Measurements from ENCODE around the gene ZNF346. TPM values are rescaled to one million over a fixed set of nuclear protein-coding genes. Genes with fewer than 3 reads are reported as not detected.
A peak's percentile ranks its signal among the peaks of the same experiment; 100 is the strongest.
"Not testable (repeated sequence)": the region's sequence is repeated elsewhere in the genome, so short reads cannot be mapped to it uniquely, and the experiment has no call there.

Gene ZNF346
- total RNA-seq = 10 to 100 TPM; 31.1 to 31.7 TPM
- 19.2 TPM for polyA plus RNA-seq (ENCODE audit: insufficient read depth, low read depth, low replicate concordance)
- long read RNA-seq, donor 1, partial matches to known transcripts = 0 of 6 reads
- long read RNA-seq, donor 1, other reads (novel, unspliced or antisense) = 0 of 6 reads
- long read RNA-seq, donor 2, partial matches to known transcripts = 0 of 3 reads
- long read RNA-seq, donor 2, other reads (novel, unspliced or antisense) = 0 of 3 reads

GRCh38 chr5:177022386-177023302 is at the start of gene ZNF346:
Gene ZNF346, plus strand, starts transcription at chr5:177022696. Its CDS starts 43 bp downstream, at chr5:177022739.
- peak within 1 kb of the TSS; percentile 74 to 88 for H3K27ac ChIP-seq
- H3K36me3 ChIP-seq (ENCODE audit: low read depth, missing control alignments) = no peaks in the 10 kb centered on the region
- intact Hi-C loops (cut with DNase I; ENCODE audit: low total_unique reads) = no loop called here
- DNase-seq = peak; percentile 96
- peaks cover 13% of the 10 kb centered on the region for H3K4me1 ChIP-seq
- no peaks in the 10 kb centered on the region for H3K27me3 ChIP-seq
- TF ChIP-seq POLR2A (IDR thresholded peaks at IDR 0.05) = no peak
- TF ChIP-seq CTCF (IDR thresholded peaks at IDR 0.05) = peak; percentile 33 to 60 (median 54)
- H3K9me3 ChIP-seq = no peaks in the 10 kb centered on the region
- 0% methylated on average over 29 to 73 of the region's 77 CpGs for WGBS, 2 donors
- H3K4me3 ChIP-seq = peak within 1 kb of the TSS; percentile 83 to 91

- no peak overlapping the region for H3K27ac ChIP-seq
These were observed 42.8 kb upstream of the ZNF346 start for GRCh38 chr5:176979669-176980068.

GRCh38 chr5:176980818-176981217 is 41.7 kb upstream of the ZNF346 start:
- 92 to 94% methylated on average over 7 of the region's 7 CpGs for WGBS, 2 donors
- H3K9me3 ChIP-seq = no peaks in the 10 kb centered on the region
- no peaks in the 10 kb centered on the region for H3K36me3 ChIP-seq (ENCODE audit: low read depth, missing control alignments)
- no peak for DNase-seq
- H3K27me3 ChIP-seq = no peaks in the 10 kb centered on the region
- intact Hi-C loops (cut with DNase I; ENCODE audit: low total_unique reads) = no loop called here
- no peak overlapping the region for H3K4me3 ChIP-seq
- no peaks in the 10 kb centered on the region for H3K4me1 ChIP-seq
- TF ChIP-seq CTCF (IDR thresholded peaks at IDR 0.05) (no peak), POLR2A (IDR thresholded peaks at IDR 0.05) (no peak)
- H3K27ac ChIP-seq = no peak overlapping the region

More at GRCh38 chr5:176979669-176980068, 42.8 kb upstream of the ZNF346 start:
- no peaks in the 10 kb centered on the region for H3K27me3 ChIP-seq
- intact Hi-C loops (cut with DNase I; ENCODE audit: low total_unique reads) = no loop called here
- no peak overlapping the region for H3K4me3 ChIP-seq
- H3K9me3 ChIP-seq = no peaks in the 10 kb centered on the region
- peaks cover 2% of the 10 kb centered on the region for H3K36me3 ChIP-seq (ENCODE audit: low read depth, missing control alignments)
- 90 to 93% methylated on average over 3 of the region's 3 CpGs for WGBS, 2 donors
- TF ChIP-seq CTCF (IDR thresholded peaks at IDR 0.05) (no peak), POLR2A (IDR thresholded peaks at IDR 0.05) (no peak)
- H3K4me1 ChIP-seq = peaks cover 2% of the 10 kb centered on the region
- DNase-seq = no peak

GRCh38 chr5:176983112-176983511 is 39.4 kb upstream of the ZNF346 start:
- H3K9me3 ChIP-seq; DNase-seq; intact Hi-C loops (cut with DNase I; ENCODE audit: low total_unique reads); H3K4me1 ChIP-seq; H3K36me3 ChIP-seq (ENCODE audit: low read depth, missing control alignments); H3K27ac ChIP-seq; H3K27me3 ChIP-seq; H3K4me3 ChIP-seq: not testable (repeated sequence)
- 75 to 87% methylated on average over 9 to 13 of the region's 13 CpGs for WGBS, 2 donors

GRCh38 chr5:176983593-176983992 is 38.9 kb upstream of the ZNF346 start:
- H3K27me3 ChIP-seq; H3K4me1 ChIP-seq; DNase-seq; intact Hi-C loops (cut with DNase I; ENCODE audit: low total_unique reads); H3K27ac ChIP-seq; H3K36me3 ChIP-seq (ENCODE audit: low read depth, missing control alignments); H3K9me3 ChIP-seq; H3K4me3 ChIP-seq: not testable (repeated sequence)
- 96% methylated on average over 21 of the region's 21 CpGs; no CpG with 5 or more reads in 1 of the 2 donors for WGBS, 2 donors

- DNase-seq; H3K4me1 ChIP-seq; H3K36me3 ChIP-seq (ENCODE audit: low read depth, missing control alignments); H3K4me3 ChIP-seq; H3K9me3 ChIP-seq; H3K27ac ChIP-seq; intact Hi-C loops (cut with DNase I; ENCODE audit: low total_unique reads); H3K27me3 ChIP-seq: not testable (repeated sequence)
- 94 to 95% methylated on average over 21 to 25 of the region's 28 CpGs for WGBS, 2 donors
These were observed 38.3 kb upstream of the ZNF346 start for GRCh38 chr5:176984176-176984575.

Measured in testis (tissue), 5 donors.